NCI-H128 (cell line): ENCODE measurements around the gene MIA2.

ENCODE experiments used
- DNase-seq: peaks from one replicate; lab custom pipeline; 2025; ENCODE audit not compliant: unreplicated experiment; lab: John Stamatoyannopoulos, UW

MIA2 gene

DNA sequence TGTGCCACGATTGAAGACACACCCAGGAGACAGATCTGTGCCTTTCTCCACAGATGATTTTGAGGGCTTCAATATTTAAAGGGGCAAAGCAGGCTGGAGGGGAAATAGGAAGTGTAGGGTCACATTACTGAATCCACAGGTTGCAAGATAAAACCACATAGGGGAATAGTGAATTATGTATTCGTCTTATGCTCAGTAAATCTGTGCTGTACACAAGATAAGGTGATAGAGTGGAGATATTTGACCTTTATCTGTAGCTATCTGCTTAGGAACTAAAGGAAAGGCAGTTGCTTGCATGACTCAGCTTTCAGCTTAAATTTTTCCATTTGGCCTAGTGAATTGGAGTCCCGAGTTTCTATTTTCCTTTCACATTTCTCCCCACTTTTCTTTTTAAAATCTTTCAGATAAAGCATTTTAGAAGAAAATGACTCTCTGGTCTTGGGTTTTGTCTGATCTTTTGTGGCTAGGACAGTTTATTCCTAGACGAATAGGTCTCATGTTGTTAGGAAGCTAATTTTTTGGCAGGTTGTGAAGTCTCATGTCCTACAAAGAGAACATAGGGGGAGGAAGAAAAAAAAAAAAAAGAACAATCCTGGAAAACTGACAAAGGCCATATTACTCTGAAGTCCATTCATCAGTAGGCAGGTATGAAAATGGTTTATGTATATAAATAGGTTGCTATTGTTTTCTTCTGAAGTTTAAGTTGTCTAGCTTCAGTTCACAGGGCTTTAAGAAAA lies 143.1 kb downstream of the MIA2 start:
- DNase-seq, result no peak

DNA sequence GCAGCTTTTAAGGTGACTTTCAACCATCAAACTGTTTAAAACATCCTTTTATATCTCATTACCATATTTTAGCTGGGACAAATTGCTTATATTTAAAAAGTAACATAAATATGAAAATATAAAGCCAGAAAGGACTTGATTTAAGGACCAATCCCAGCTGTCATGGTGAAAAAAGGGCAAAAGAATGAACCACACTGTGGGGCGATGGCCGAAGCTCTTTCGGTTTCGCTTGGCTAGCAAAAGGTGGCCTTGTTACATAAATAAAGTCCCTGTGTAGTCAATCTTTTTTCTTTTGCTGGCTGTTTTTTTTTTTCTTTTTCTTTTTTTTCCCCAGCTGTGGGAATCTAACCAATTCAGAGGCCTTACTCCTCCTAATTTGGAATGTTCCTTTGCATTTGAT lies 147.7 kb downstream of the MIA2 start:
- no peak for DNase-seq

DNA sequence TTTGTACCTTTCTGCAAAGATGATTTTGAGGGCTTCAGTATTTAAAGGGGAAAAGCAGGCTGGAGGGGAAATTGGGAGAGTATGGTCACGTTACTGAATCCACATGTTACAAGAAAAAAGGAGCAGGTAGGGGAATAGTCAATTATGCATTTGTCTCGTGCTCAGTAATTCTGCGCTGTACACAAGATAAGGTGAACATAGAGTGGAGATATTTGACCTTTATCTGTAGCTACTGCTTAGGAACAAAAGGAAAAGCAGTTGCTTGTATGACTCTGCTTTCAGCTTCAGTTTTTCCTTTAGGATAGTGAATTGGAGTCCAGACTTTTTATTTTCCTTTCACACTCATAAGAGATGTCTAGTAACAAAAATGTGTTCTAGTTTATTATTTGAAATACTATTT lies 148.7 kb downstream of the MIA2 start:
- no peak for DNase-seq

GRCh38 chr14:39383026-39383660 lies 149.4 kb downstream of the MIA2 start:
- no peak for DNase-seq

DNA sequence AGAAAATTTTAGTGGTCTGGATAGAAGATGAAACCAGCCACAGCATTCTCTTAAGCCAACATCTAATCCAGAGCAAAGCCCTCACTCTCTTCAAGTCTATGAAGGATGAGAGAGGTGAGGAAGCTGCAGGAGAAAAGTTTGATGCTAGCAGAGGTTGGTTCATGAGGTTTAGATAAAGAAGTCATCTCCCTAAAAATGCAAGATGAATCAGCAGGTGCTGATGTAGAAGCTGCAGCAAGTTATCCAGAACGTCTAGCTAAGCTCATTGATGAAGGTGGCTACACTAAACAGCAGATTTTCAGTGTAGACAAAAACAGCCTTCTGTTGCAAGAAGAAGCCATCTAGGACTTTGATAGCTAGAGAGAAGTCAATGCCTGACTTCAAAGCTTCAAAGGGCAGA lies 150.0 kb downstream of the MIA2 start:
- no peak for DNase-seq

- DNase-seq, result no peak
Measured at GRCh38 chr14:39384177-39384576, 150.5 kb downstream of the MIA2 start.

DNA sequence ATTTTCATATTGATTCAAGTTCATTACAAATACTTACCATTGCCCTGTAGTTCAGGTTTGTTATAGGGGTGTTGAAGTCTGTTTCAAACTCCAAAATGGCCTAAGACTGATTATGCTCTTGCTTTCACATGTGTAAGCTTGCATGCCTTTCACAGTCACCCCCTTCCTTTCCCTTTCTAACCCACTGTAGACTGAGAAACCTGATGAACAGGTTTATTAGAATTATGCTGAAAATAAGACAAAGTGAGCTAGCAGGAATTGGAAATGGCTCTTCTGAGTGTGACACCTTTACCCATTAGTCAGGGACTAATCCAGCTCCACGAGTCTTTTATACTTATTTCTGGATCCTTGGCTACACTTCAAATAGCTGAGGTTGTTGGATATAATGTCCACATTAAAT lies 159.6 kb downstream of the MIA2 start:
- no peak for DNase-seq

DNA sequence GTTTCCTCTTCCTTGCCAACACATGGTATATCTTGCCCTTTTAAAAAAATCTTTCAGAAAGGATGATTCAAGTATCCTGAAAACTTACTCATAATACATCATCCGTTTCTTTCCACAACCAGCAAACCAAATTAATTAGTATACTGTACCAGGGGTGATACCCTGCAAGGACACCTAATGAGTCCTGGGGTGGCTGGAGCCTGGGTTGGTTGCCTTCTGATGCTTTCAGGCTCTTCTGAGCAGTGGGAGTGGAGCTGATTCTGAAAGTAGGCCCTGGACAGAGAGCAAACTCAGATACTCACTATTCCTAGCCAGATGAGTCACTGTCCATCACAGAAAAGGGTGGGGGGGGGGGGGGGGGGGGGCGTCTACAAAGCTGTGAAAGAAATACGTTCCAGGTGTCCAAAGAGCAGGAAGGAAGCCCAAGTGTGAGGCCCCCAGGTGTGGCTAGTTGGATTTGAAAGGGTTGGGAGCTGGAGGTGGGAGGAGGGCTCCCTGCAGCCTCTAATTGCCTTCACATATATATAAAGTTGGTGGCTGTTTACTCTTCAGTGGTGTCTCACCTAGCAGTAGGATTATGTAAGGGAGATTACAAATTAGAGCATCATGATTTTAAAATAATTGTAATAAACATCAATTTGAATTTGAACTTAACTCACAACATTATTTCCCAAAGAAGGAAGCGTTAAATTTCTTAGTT lies 162.0 kb downstream of the MIA2 start:
- no peak for DNase-seq

DNA sequence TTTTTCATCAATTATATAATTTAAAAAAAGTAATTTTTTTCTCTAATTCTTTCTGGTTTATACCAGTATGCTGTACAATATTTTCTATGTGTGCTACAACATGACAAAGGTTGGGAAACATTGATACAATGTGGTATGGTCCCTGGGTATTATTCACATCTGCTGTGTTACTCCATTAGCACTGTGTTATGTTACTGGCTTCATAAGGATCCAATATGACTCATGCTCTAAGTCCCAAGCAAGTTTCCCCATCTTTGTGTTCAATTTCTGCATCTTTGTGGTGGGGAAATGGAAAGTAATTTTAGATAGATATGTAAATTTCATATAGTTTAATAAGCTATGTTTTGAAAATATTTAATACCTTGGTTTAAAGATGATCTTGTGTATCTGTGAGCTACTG lies 162.7 kb downstream of the MIA2 start:
- no peak for DNase-seq

DNA sequence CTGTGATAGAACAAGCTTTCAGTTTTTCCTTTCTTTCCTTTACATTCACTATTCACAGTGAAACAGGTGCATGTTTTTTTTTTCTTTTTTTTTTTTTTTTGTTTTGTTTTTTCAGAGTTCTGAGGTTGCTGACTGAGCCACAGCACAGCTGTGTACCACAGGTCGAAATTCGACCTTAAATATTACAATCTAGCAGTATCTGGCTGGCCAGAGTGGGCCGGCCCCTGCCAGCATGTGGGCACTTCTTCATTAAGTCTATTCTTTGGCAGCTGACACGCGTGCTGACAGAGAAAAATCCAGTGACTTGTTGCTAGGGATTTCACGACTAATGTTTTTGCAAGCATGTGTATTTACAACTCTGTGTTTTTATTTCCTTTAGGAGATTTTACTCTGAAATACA lies 164.7 kb downstream of the MIA2 start:
- DNase-seq, result no peak

DNA sequence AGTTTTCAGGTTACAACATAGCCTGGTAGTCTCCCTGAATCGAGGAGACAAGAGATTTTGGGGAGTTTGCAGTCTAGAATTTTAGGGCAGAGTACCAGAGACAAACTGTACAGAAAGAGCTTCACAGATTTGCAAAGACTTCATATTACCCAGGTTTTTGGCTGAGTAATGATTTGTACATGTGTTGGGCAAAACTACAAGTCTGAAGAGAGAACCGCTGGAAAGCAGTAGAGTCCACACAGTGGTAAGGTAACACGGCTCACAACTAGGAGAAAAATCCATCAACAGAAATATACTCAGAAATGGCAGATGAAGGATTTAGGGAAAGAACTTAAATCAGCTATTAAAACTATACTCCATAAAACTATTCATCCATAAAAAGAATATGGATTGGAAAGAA lies 172.8 kb downstream of the MIA2 start:
- no peak for DNase-seq

- no peak for DNase-seq
Measured at GRCh38 chr14:39416072-39416471, 182.4 kb downstream of the MIA2 start.

DNA sequence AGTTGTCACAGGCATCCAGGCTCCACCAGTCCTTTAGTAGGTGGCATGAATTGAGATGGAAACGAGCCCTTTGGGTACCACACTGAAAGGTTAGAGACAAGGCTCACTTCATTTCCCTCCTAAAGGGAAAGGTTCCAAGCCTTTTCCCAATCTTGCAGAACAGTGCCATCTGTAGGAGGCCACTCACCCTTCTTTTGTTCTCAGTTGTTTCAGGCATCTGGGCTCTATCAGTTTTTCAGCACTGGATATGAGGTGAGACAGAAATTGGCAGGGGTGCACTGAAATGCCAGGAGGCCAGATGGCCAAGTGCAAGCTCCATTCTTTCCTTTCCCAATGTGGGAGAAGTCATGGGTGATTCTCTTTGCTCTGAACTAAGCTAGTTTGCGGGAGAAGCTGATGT lies 183.3 kb downstream of the MIA2 start:
- DNase-seq, result no peak

DNA sequence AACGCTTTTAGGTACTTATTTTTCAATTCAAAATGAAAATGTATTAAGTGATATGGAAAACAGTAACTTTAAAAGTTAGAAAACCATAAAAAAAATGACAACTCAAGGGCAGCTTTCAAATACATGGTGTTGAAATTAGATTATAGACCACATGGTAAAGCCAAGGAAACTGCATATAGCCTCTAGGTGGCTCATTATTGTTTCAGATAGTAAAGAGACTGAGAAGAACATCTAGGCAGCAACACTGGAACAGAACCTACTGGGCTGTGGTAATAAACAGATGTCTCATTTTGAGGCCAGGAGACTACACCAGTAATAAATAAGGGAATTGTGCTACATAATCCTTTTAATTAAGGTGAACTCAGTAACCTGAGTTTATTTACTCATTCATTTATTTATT lies 185.6 kb downstream of the MIA2 start:
- no peak for DNase-seq

GRCh38 chr14:39422243-39422642 lies 188.5 kb downstream of the MIA2 start:
- no peak for DNase-seq

- no peak for DNase-seq
Measured at GRCh38 chr14:39423793-39424192, 190.1 kb downstream of the MIA2 start.

DNA sequence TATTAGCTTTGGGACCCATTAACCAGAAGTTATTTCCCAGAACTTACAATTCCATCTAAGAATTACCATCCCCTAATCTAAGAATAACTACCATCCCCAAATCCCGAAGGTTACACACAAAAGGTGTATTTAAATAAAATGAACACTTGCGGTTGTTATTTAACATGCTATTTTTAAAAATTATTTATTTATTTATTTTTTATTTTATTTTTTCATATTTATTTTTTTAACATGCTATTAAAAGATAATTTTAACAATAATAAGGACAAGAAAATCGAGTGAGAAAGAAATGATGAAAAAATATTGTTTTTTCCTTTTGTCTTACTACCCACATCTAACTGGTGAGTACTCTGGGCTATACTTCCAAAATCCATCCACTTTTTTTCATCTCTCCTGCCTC lies 192.2 kb downstream of the MIA2 start:
- DNase-seq, result no peak

- no peak for DNase-seq
Measured at GRCh38 chr14:39426605-39427004, 192.9 kb downstream of the MIA2 start.

GRCh38 chr14:39428118-39428517 lies 194.4 kb downstream of the MIA2 start:
- DNase-seq, result no peak

- no peak for DNase-seq
Measured at GRCh38 chr14:39430762-39431415, 197.2 kb downstream of the MIA2 start.

DNA sequence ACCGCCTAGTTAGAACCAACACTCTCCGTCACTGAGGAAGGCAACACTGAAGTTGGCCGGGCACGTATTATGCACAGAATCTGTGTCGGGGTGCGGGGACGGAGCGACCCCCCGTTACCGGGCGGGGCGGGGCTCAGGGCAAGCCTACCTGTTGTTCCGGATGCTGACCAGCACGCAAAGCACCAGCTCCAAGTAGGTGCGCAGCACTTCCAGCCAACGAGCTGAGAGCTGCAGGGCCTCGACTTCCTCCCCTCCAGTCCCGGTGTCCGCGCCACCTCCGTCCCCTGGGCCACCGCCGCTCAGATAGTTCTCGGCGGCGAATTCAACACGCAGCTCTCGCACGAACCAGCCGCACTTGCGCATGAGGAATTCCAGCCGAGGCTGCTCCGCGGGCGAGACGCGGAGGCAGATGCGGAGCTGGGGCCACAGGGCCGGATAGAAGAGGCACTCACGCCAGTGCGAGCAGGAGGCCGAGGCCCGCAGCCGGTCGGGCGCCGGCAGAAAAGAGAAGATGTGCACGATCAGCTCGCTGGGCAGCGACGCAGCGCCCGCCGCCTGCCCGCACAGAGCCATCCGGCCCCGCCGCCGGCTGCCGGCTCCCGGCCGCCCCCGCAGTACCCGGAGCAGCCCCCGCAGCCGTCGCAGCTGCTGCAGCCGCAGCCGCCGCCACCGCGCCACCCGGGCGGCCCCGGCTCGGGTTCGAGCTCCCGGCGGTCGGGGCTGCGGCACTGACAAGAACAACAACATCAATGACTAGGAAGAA lies 197.9 kb downstream of the MIA2 start:
- no peak for DNase-seq
